Coronary artery (tissue), 2 donors: ENCODE data around the gene GALM.
"Not testable (repeated sequence)": the region's sequence is repeated elsewhere in the genome, so short reads cannot be mapped to it uniquely, and the experiment has no call there.

Experiments
- DNase-seq: peaks from one replicate; pipeline ENCODE4 v3.0.0-alpha.2; 2017; ENCODE audit warnings: low spot score
- H3K27ac ChIP-seq, 2 donors: fragments of 200-600 bp; sonication (generic); one replicate each; pipeline ENCODE4 v1.5.1; 2016 to 2019
- H3K4me3 ChIP-seq: fragments of 200-600 bp; sonication (generic); 2 replicates; pipeline ENCODE4 v1.5.1; 2016; ENCODE audit warnings: mild to moderate bottlenecking, moderate library complexity
- TF ChIP-seq, protein P1 (sequence below): fragments of 200-600 bp; sonication (generic); IDR thresholded peaks from one replicate; pipeline ENCODE4 v1.5.1; 2019; ENCODE audit warnings: antibody characterized with exemption

GALM gene

DNA sequence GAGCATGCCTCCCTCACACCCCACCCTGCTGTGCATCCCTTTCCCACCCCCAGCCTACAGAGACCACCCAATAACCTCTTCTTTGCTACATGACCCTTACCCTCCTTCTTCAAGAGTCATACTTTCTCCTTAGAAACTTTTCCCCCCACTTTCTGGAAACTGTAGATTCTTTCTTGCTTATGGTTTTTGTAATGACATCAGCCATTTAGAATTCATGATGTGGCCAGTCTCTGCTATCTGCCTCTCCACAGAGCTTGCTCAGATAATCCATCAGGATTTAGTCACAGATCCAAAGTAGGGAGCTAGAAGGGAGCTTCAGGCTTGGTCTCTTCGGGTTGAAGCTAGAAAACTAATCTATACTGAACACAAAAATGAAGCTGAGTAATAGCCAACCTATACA is 36.5 kb downstream of the GALM start:
- H3K4me3 ChIP-seq, result no peak overlapping the region
- H3K27ac ChIP-seq, result no peak overlapping the region
- DNase-seq, result no peak
- TF ChIP-seq, protein P1, sequence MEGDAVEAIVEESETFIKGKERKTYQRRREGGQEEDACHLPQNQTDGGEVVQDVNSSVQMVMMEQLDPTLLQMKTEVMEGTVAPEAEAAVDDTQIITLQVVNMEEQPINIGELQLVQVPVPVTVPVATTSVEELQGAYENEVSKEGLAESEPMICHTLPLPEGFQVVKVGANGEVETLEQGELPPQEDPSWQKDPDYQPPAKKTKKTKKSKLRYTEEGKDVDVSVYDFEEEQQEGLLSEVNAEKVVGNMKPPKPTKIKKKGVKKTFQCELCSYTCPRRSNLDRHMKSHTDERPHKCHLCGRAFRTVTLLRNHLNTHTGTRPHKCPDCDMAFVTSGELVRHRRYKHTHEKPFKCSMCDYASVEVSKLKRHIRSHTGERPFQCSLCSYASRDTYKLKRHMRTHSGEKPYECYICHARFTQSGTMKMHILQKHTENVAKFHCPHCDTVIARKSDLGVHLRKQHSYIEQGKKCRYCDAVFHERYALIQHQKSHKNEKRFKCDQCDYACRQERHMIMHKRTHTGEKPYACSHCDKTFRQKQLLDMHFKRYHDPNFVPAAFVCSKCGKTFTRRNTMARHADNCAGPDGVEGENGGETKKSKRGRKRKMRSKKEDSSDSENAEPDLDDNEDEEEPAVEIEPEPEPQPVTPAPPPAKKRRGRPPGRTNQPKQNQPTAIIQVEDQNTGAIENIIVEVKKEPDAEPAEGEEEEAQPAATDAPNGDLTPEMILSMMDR, result no peak

DNA sequence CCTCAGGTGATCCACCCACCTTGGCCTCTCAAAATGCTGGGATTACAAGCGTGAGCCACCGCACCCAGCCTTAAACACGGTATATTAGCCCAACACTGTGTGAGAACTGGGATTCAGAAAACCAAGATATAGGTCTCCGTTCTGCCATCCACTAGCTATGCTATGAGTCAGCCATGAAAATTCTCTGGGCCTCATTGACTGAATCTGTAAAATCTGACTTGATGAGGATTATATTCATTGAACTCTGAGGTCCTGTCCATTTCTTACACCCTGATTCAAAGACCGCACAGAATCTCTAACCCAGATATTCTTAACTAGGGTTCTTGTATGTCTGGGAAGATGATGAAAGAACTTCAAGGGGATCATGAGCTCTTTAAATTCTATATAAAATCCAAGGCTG is 37.4 kb downstream of the GALM start:
- H3K4me3 ChIP-seq, DNase-seq, H3K27ac ChIP-seq: not testable (repeated sequence)

DNA sequence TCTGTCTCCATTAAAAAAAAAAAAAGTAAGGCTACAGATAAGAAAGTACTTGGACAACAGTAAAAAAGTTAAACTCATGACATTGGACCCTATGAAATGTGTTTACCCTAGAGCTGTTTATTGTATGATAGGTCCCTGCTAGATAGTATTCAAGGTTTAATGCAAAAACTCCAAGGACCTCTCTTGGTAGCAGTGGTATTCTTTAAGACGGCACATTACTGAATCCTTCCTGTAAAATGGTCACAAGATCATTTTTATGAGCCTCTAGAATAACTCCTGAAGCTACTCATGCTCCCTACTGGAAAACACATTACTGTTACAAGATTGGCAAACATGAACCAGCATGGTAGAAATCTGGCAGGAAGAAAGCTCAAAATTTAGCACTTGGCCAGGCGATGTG is 38.8 kb downstream of the GALM start:
- no peak overlapping the region for H3K27ac ChIP-seq

DNA sequence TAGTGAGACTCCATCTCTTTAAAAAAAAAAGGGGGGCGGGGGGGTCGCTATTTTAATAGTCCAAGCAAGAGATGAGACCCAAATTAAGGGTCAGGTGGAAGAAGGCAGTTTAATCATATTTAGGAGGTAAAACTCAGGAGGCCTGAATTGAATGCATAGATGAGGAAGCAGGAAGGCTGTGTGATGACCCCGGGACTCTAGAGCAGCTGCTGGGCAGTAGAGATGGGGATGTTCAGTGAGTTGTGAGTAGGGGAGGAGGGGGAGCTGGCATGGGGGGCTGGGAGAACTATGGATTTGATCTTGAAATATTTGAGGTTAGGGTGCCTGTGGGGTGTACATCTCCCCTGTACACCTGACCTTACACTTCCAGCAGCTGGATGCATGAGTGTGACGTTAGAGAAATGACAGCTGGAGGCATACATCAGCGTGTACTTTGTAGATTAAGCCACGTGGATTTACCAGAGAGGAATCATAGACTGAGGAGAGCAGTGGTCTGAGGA is 41.0 kb downstream of the GALM start:
- no peak overlapping the region for H3K27ac ChIP-seq
- H3K4me3 ChIP-seq, result no peak overlapping the region
- TF ChIP-seq, protein P1, result no peak
- no peak for DNase-seq

More for the DNA sequence above, 38.8 kb downstream of the GALM start:
- no peak overlapping the region for H3K4me3 ChIP-seq
- DNase-seq, result no peak
- TF ChIP-seq, protein P1, result no peak

DNA sequence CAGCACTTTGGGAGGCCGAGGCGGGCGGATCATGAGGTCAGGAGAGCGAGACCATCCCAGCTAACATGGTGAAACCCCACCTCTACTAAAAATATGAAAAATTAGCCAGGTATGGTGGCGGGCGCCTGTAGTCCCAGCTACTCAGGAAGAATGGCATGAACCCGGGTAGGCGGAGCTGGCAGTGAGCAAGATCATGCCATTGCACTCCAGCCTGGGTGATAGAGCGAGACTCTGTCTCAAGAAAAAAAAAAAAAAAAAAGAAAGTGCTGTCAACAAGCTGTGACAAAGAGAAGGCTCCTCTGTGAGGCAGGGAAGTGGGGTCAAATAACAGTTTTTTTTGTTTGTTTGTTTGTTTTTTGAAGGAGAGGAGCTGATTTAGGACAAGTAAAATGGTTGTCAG is 42.6 kb downstream of the GALM start:
- not testable (repeated sequence) for H3K27ac ChIP-seq, H3K4me3 ChIP-seq

DNA sequence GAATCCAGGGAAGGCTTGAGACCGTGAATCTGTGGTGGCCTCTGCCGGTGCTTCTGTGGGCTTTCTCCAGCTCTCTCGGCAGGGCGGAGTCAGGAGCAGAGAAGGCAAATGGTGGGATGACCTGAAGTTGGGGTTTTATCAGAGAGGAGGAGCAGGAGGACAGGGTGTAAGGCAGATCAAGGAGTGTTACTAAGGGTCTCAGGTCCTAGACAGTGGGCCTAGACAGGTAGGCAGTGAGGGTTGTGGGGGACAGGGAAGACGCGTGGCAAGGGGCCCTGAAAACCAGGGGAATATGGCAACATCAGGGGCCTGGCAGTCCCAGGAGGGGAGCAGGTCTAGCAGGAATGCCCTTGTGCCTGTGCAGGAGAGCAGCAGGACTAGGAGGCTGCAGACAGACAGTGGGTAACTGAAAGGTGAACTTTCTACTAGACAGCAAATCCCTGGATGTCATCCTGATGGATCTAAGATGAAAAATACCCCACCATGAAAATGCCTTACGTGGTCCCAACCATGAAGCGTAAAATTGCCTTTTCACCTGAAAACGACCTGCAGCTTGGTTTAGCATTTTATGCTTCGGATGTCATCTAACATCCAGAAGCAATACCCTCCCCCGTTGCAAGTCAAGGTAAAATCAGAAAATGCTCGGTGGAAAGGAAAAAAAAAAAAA is 43.1 kb downstream of the GALM start:
- H3K27ac ChIP-seq, result no peak overlapping the region
- no peak for DNase-seq
- H3K4me3 ChIP-seq, result no peak overlapping the region
- TF ChIP-seq, protein P1, result no peak

More for the DNA sequence above, 42.6 kb downstream of the GALM start:
- DNase-seq, result not testable (repeated sequence)

DNA sequence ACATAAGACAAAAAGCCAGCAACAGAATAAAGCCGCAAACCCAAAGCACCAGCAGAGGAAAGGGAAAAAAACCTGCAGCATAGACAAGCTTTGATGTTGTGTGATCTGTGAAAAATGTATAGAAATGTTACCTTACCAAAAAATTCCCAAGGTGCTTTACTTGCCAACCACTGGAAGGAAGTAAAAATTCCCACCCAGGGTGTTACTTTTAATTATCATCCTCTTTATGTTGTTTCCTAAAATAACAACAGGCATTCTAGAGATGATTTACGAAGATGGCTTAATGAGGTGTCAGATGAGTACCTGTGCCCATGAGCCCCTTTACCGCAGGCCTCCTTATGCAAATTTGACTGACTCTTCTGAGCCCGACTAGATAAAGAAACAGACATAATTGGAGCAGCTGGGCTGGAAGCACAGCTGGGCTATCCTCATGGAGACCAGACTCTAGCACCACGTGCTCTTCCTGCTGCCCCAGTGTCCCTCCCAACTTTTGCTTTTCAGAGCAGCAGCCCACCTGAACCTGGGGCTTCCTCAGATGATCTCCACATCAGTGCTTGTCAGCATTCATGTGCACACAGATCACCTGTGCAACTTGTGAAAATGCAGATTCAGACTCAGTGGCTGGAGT is 43.8 kb downstream of the GALM start:
- no peak for DNase-seq
- Histone ChIP-seq H3K4me3 (no peak overlapping the region), H3K27ac (no peak overlapping the region)
- TF ChIP-seq, protein P1, result no peak

DNA sequence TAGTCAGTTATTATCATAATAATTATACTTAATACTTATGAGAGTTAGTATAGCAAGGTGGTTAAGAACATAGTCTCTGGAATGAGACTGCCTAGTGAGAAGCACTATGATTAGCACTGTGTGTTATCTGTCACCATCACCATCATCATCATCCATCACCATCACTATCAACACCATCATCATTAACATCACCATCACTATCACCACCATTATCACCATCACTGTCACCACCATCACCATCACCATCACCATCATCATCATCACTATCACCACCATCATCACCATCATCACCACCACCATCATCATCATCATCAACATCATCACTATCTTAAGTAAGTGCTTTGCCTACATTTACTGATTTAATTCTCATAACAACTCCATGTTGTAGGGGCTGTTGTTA is 45.6 kb downstream of the GALM start:
- TF ChIP-seq, protein P1, result no peak
- Histone ChIP-seq H3K27ac (no peak overlapping the region), H3K4me3 (no peak overlapping the region)
- DNase-seq, result no peak
